ENCODE results near the gene NOCT.
"Not testable (repeated sequence)": the region's sequence is repeated elsewhere in the genome, so short reads cannot be mapped to it uniquely, and the experiment has no call there.

NOCT gene

DNA sequence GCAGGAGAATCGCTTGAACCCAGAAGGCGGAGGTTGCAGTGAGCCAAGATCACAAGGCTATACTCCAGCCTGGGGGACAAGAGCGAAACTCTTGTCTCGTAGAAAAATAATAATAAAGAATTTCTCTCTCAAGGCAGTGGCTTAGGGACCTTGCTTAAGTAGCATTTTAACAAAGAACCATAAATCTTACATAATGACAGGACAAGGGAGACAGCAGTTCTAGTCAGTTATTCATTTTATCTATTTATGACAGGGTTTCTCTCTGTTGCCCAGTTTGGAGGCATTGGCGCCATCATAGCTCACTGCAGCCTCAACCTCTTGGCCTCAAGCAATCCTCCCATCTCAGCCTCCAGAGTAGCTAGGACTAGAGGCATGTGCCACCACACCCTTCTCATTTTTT is 31.9 kb upstream of the NOCT start:
- Histone ChIP-seq H3K4me1 (ENCODE audit: control insufficient read depth in 1 of 2, insufficient read depth in 2 of 2, low read length in 2 of 2) (peaks cover 0 to 5% of the 10 kb centered on the region in 2 donors), H3K27ac (ENCODE audit: low read length) (no peak overlapping the region), H3K27me3 (ENCODE audit: low read depth, low read length) (no peaks in the 10 kb centered on the region), H3K36me3 (ENCODE audit: control insufficient read depth in 1 of 2, insufficient read depth in 2 of 2, low read length in 2 of 2) (no peaks in the 10 kb centered on the region), H3K9me3 (ENCODE audit: control insufficient read depth in 1 of 2, low read length in 2 of 2) (no peaks in the 10 kb centered on the region), H3K4me3 (ENCODE audit: low read depth in 1 of 2, low read length in 2 of 2) (no peak overlapping the region)

GRCh38 chr4:138984647-138985046 is 30.9 kb upstream of the NOCT start:
- Histone ChIP-seq H3K9me3 (ENCODE audit: control insufficient read depth in 1 of 2, low read length in 2 of 2) (no peaks in the 10 kb centered on the region), H3K27ac (ENCODE audit: low read length) (no peak overlapping the region), H3K36me3 (ENCODE audit: control insufficient read depth in 1 of 2, insufficient read depth in 2 of 2, low read length in 2 of 2) (no peaks in the 10 kb centered on the region), H3K4me3 (ENCODE audit: low read depth in 1 of 2, low read length in 2 of 2) (no peak overlapping the region), H3K4me1 (ENCODE audit: control insufficient read depth in 1 of 2, insufficient read depth in 2 of 2, low read length in 2 of 2) (peaks cover 0 to 5% of the 10 kb centered on the region in 2 donors), H3K27me3 (ENCODE audit: low read depth, low read length) (no peaks in the 10 kb centered on the region)

DNA sequence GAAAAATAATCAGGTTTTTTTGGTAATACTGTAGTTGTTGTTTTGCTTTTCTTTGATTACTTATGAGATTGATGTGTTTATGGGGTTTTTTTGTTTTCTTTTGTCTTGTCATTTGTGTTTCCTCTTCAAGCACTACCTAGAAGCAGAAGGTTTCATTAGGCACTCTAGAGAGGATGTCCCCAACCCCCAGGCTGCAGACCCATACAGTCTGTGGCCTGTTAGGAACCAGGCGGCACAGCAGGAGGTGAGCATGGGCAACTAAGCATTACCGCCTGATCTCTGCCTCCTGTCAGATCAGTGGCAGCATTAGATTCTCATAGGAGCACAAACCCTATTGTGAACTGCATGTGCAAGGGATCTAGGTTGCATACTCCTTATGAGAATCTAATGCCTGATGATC is 22.9 kb upstream of the NOCT start:
- H3K4me1 ChIP-seq (ENCODE audit: control insufficient read depth in 1 of 2, insufficient read depth in 2 of 2, low read length in 2 of 2) = no peaks in the 10 kb centered on the region
- H3K27me3 ChIP-seq (ENCODE audit: low read depth, low read length) = no peaks in the 10 kb centered on the region
- H3K36me3 ChIP-seq (ENCODE audit: control insufficient read depth in 1 of 2, insufficient read depth in 2 of 2, low read length in 2 of 2) = no peaks in the 10 kb centered on the region
- peaks cover 0 to 2% of the 10 kb centered on the region in 2 donors for H3K9me3 ChIP-seq (ENCODE audit: control insufficient read depth in 1 of 2, low read length in 2 of 2)
- no peak overlapping the region for H3K27ac ChIP-seq (ENCODE audit: low read length)
- H3K4me3 ChIP-seq (ENCODE audit: low read depth in 1 of 2, low read length in 2 of 2) = no peak overlapping the region

DNA sequence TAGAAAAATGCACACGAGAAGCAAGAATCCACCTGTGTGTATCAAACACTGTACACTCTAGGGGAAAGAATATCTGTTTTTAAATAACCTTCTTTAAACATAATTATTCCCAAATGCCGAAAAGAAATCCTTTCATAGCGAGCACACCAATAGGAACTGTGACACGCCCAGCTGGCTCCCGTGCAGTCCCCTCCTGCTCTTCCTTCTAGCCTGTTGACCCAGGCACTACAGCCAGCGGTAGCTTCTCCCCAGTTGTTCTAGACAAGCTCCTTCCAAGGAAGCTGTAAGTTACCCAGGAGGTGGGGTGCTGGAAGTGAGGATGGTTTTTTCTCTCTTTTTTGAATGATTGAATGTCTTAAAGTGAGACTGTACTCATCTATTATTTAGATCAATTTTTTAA is 19.5 kb upstream of the NOCT start:
- no peak overlapping the region for H3K4me3 ChIP-seq (ENCODE audit: low read depth in 1 of 2, low read length in 2 of 2)
- H3K36me3 ChIP-seq (ENCODE audit: control insufficient read depth in 1 of 2, insufficient read depth in 2 of 2, low read length in 2 of 2) = no peaks in the 10 kb centered on the region
- no peaks in the 10 kb centered on the region for H3K4me1 ChIP-seq (ENCODE audit: control insufficient read depth in 1 of 2, insufficient read depth in 2 of 2, low read length in 2 of 2)
- no peaks in the 10 kb centered on the region for H3K27me3 ChIP-seq (ENCODE audit: low read depth, low read length)
- H3K27ac ChIP-seq (ENCODE audit: low read length) = no peak overlapping the region
- no peaks in the 10 kb centered on the region for H3K9me3 ChIP-seq (ENCODE audit: control insufficient read depth in 1 of 2, low read length in 2 of 2)

GRCh38 chr4:138999666-139000065 is 15.9 kb upstream of the NOCT start:
- no peak overlapping the region for H3K27ac ChIP-seq (ENCODE audit: low read length)
- no peaks in the 10 kb centered on the region for H3K36me3 ChIP-seq (ENCODE audit: control insufficient read depth in 1 of 2, insufficient read depth in 2 of 2, low read length in 2 of 2)
- no peaks in the 10 kb centered on the region for H3K9me3 ChIP-seq (ENCODE audit: control insufficient read depth in 1 of 2, low read length in 2 of 2)
- no peak overlapping the region for H3K4me3 ChIP-seq (ENCODE audit: low read depth in 1 of 2, low read length in 2 of 2)
- no peaks in the 10 kb centered on the region for H3K4me1 ChIP-seq (ENCODE audit: control insufficient read depth in 1 of 2, insufficient read depth in 2 of 2, low read length in 2 of 2)
- H3K27me3 ChIP-seq (ENCODE audit: low read depth, low read length) = no peaks in the 10 kb centered on the region

GRCh38 chr4:139000134-139000533 is 15.4 kb upstream of the NOCT start:
- H3K36me3 ChIP-seq (ENCODE audit: control insufficient read depth in 1 of 2, insufficient read depth in 2 of 2, low read length in 2 of 2); H3K27me3 ChIP-seq (ENCODE audit: low read depth, low read length); H3K9me3 ChIP-seq (ENCODE audit: control insufficient read depth in 1 of 2, low read length in 2 of 2); H3K27ac ChIP-seq (ENCODE audit: low read length); H3K4me3 ChIP-seq (ENCODE audit: low read depth in 1 of 2, low read length in 2 of 2); H3K4me1 ChIP-seq (ENCODE audit: control insufficient read depth in 1 of 2, insufficient read depth in 2 of 2, low read length in 2 of 2): not testable (repeated sequence)

DNA sequence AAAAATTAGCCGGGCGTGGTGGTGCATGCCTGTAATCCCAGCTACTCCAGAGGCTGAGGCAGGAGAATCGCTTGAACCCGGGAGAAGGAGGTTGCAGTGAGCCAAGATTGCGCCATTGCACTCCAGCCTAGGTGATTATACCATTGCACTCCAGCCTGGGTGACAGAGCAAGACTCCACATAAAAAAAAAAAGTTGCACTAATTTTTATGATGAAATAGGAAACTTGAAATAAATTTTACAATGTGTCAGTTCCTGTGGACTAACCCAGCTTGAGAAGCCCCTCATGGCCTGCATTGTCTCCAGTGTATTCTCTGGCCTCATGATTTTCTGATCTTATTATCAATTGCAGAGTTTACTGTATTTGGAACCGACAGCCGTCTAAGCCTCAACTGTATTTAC is 14.2 kb upstream of the NOCT start:
- H3K27ac ChIP-seq (ENCODE audit: low read length); H3K36me3 ChIP-seq (ENCODE audit: control insufficient read depth in 1 of 2, insufficient read depth in 2 of 2, low read length in 2 of 2); H3K4me3 ChIP-seq (ENCODE audit: low read depth in 1 of 2, low read length in 2 of 2); H3K27me3 ChIP-seq (ENCODE audit: low read depth, low read length); H3K9me3 ChIP-seq (ENCODE audit: control insufficient read depth in 1 of 2, low read length in 2 of 2); H3K4me1 ChIP-seq (ENCODE audit: control insufficient read depth in 1 of 2, insufficient read depth in 2 of 2, low read length in 2 of 2): not testable (repeated sequence)

DNA sequence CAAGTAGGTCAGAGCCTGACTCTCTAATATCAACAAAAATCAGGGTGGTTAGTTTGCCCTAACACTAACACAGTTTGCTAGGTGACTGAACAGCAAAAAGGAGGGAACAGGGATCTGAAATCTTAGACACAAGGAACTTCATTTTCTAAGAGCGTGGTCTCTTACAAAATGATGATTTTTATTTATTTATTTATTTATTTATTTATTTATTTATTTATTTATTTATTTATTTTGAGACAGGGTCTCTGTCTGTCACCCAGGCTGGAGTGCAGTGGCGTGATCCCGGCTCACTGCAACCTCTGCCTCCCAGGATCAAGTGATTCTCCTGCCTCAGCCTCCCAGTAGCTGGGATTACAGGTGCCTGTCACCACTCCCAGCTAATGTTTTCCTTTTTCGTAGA is 11.9 kb upstream of the NOCT start:
- not testable (repeated sequence) for H3K36me3 ChIP-seq (ENCODE audit: control insufficient read depth in 1 of 2, insufficient read depth in 2 of 2, low read length in 2 of 2); H3K9me3 ChIP-seq (ENCODE audit: control insufficient read depth in 1 of 2, low read length in 2 of 2); H3K27me3 ChIP-seq (ENCODE audit: low read depth, low read length); H3K4me1 ChIP-seq (ENCODE audit: control insufficient read depth in 1 of 2, insufficient read depth in 2 of 2, low read length in 2 of 2); H3K4me3 ChIP-seq (ENCODE audit: low read depth in 1 of 2, low read length in 2 of 2); H3K27ac ChIP-seq (ENCODE audit: low read length)

- H3K4me3 ChIP-seq (ENCODE audit: low read depth in 1 of 2, low read length in 2 of 2) = no peak overlapping the region
- no peak overlapping the region for H3K27ac ChIP-seq (ENCODE audit: low read length)
- no peaks in the 10 kb centered on the region for H3K4me1 ChIP-seq (ENCODE audit: control insufficient read depth in 1 of 2, insufficient read depth in 2 of 2, low read length in 2 of 2)
- H3K27me3 ChIP-seq (ENCODE audit: low read depth, low read length) = no peaks in the 10 kb centered on the region
- H3K9me3 ChIP-seq (ENCODE audit: control insufficient read depth in 1 of 2, low read length in 2 of 2) = no peaks in the 10 kb centered on the region
- H3K36me3 ChIP-seq (ENCODE audit: control insufficient read depth in 1 of 2, insufficient read depth in 2 of 2, low read length in 2 of 2) = no peaks in the 10 kb centered on the region
Measured at GRCh38 chr4:139005774-139006173, 9.8 kb upstream of the NOCT start.

- no peak overlapping the region for H3K27ac ChIP-seq (ENCODE audit: low read length)
- H3K27me3 ChIP-seq (ENCODE audit: low read depth, low read length) = no peaks in the 10 kb centered on the region
- no peaks in the 10 kb centered on the region for H3K9me3 ChIP-seq (ENCODE audit: control insufficient read depth in 1 of 2, low read length in 2 of 2)
- H3K4me3 ChIP-seq (ENCODE audit: low read depth in 1 of 2, low read length in 2 of 2) = no peak overlapping the region
- H3K4me1 ChIP-seq (ENCODE audit: control insufficient read depth in 1 of 2, insufficient read depth in 2 of 2, low read length in 2 of 2) = no peaks in the 10 kb centered on the region
- H3K36me3 ChIP-seq (ENCODE audit: control insufficient read depth in 1 of 2, insufficient read depth in 2 of 2, low read length in 2 of 2) = no peaks in the 10 kb centered on the region
Measured at GRCh38 chr4:139007640-139008039, 7.9 kb upstream of the NOCT start.

DNA sequence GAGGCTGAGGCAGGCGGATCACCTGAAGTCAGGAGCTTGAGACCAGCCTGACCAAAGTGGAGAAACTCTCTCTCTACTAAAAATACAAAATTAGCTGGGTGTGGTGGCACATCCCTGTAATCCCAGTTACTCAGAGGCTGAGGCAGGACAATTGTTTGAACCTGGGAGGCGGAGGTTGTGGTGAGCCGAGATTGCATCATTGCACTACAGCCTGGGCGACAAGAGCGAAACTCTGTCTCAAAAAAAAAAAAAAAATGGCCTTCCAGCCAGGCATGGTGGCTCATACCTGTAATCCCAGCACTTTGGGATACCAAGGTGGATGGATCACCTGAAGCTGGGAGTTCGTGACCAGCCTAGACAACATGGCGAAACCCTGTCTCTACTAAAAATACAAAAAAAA is 7.3 kb upstream of the NOCT start:
- H3K9me3 ChIP-seq (ENCODE audit: control insufficient read depth in 1 of 2, low read length in 2 of 2); H3K4me1 ChIP-seq (ENCODE audit: control insufficient read depth in 1 of 2, insufficient read depth in 2 of 2, low read length in 2 of 2); H3K27ac ChIP-seq (ENCODE audit: low read length); H3K36me3 ChIP-seq (ENCODE audit: control insufficient read depth in 1 of 2, insufficient read depth in 2 of 2, low read length in 2 of 2); H3K4me3 ChIP-seq (ENCODE audit: low read depth in 1 of 2, low read length in 2 of 2); H3K27me3 ChIP-seq (ENCODE audit: low read depth, low read length): not testable (repeated sequence)

- Histone ChIP-seq H3K9me3 (ENCODE audit: control insufficient read depth in 1 of 2, low read length in 2 of 2) (no peaks in the 10 kb centered on the region), H3K4me3 (ENCODE audit: low read depth in 1 of 2, low read length in 2 of 2) (no peak overlapping the region), H3K27me3 (ENCODE audit: low read depth, low read length) (no peaks in the 10 kb centered on the region), H3K36me3 (ENCODE audit: control insufficient read depth in 1 of 2, insufficient read depth in 2 of 2, low read length in 2 of 2) (peaks cover 0 to 1% of the 10 kb centered on the region in 2 donors), H3K4me1 (ENCODE audit: control insufficient read depth in 1 of 2, insufficient read depth in 2 of 2, low read length in 2 of 2) (peaks cover 0 to 2% of the 10 kb centered on the region in 2 donors), H3K27ac (ENCODE audit: low read length) (no peak overlapping the region)
Measured at GRCh38 chr4:139009702-139010101, 5.9 kb upstream of the NOCT start.
